ENCODE results near the gene NT5C3A. TPM values are rescaled to one million over a fixed set of nuclear protein-coding genes. Genes with fewer than 3 reads are reported as not detected.

NT5C3A gene
- total and polyA plus RNA-seq, 2 of the 8 experiments (the other 6 are each of a cell fraction or from before 2014, with no cell fraction given), result 7.5 to 22.7 TPM

DNA sequence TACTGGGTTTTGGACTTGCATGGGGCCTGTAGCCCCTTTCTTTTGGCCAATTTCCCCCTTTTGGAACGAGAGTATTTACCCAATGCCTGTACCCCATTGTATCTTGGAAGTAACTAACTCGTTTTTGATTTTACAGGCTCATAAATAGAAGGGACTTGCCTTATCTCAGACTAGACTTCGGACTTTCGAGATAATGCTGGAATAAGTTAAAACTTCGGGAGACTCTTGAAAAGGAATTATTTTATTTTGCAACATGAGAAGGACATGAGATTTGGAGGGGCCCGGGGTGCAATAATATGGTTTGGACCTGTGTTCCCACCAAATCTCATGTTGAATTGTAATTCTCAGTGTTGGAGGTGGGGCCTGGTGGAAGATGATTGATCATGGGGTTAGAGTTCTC lies 8.3 kb upstream of the NT5C3A start:
- H3K9ac ChIP-seq (replicated peaks in 1 of 4; ENCODE audit: extremely low read depth in 1 of 4, low read depth in 3 of 4, low read length in 3 of 4), result no peak overlapping the region
- H3K23ac ChIP-seq (ENCODE audit: insufficient read length), result no peak overlapping the region
- no peak for TF ChIP-seq CEBPB (IDR thresholded peaks at IDR 0.05; ENCODE audit: low read depth, low read length)
- no peak for TF ChIP-seq BACH1 (IDR thresholded peaks at IDR 0.05; ENCODE audit: low read length)
- no peak for TF ChIP-seq ASH2L (IDR thresholded peaks at IDR 0.05; ENCODE audit: low read length)
- TF ChIP-seq NRF1 (IDR thresholded peaks at IDR 0.05; ENCODE audit: low read depth, low read length), result no peak
- no peak for TF ChIP-seq CBX8 (IDR thresholded peaks at IDR 0.05; ENCODE audit: borderline replicate concordance, low read depth, low read length)
- TF ChIP-seq SRF (IDR thresholded peaks at IDR 0.05; ENCODE audit: low read depth, low read length), result no peak
- TF ChIP-seq POU5F1 (IDR thresholded peaks at IDR 0.05; ENCODE audit: low read depth, low read length), result no peak
- no peak for TF ChIP-seq POLR2AphosphoS5 (IDR thresholded peaks at IDR 0.05; ENCODE audit: low read depth, low read length)
- TF ChIP-seq CBX5 (IDR thresholded peaks at IDR 0.05; ENCODE audit: low read depth, low read length), result no peak
- TF ChIP-seq RFX5 (IDR thresholded peaks at IDR 0.05; ENCODE audit: borderline replicate concordance, low read depth, low read length), result no peak
- H3K4ac ChIP-seq (replicated peaks; ENCODE audit: insufficient read length, low read depth, low read length), result no peak overlapping the region
- H4K8ac ChIP-seq (ENCODE audit: extremely low read depth, insufficient read depth, low read length), result no peak overlapping the region
- no peaks in the 10 kb centered on the region for H3K23me2 ChIP-seq (ENCODE audit: low read depth, low read length)
- no peak overlapping the region for H2BK5ac ChIP-seq (ENCODE audit: low read depth, low read length)
- H3K4me3 ChIP-seq (ENCODE audit: extremely low read depth in 1 of 4, insufficient read depth in 2 of 4, low read depth in 3 of 4, low read length in 4 of 4), result no peak overlapping the region
- no peak overlapping the region for H2BK120ac ChIP-seq (replicated peaks; ENCODE audit: low read depth, low read length)
- POLR2A ChIA-PET (ENCODE audit: partially characterized antibody), result no interaction called here
- H3K56ac ChIP-seq (replicated peaks; ENCODE audit: insufficient read length, low read depth, low read length), result no peak overlapping the region
- DNase-seq (ENCODE audit: low read depth in 1 of 2, low spot score in 2 of 2) (no peak), FAIRE-seq (no peak)
- no peaks in the 10 kb centered on the region for H3K79me1 ChIP-seq (ENCODE audit: low read depth, low read length)
- no peak overlapping the region for H2BK20ac ChIP-seq (ENCODE audit: low read length)
- H3K27ac ChIP-seq (ENCODE audit: low read depth, low read length), result no peak overlapping the region
- no peaks in the 10 kb centered on the region for H4K20me1 ChIP-seq (replicated peaks in 1 of 2; ENCODE audit: control insufficient read depth in 1 of 2, insufficient read depth in 2 of 2, low read length in 2 of 2)
- H3K79me2 ChIP-seq (ENCODE audit: control insufficient read depth in 1 of 2, insufficient read depth in 2 of 2, low read length in 2 of 2), result no peaks in the 10 kb centered on the region
- no peak overlapping the region for H4K91ac ChIP-seq (replicated peaks; ENCODE audit: insufficient read length, low read length)
- H3K9me3 ChIP-seq (ENCODE audit: insufficient read depth in 2 of 2, low read depth in 1 of 2, low read length in 1 of 2), result peaks cover 14 to 20% of the 10 kb centered on the region in 2 experiments; a peak in 3 of 4 replicates
- H3K18ac ChIP-seq (ENCODE audit: extremely low read depth, low read length), result no peak overlapping the region
- no peak overlapping the region for H2AK5ac ChIP-seq (ENCODE audit: low read depth, low read length)
- CTCF ChIA-PET (ENCODE audit: partially characterized antibody), result no interaction called here
- no peak overlapping the region for H3K14ac ChIP-seq (ENCODE audit: insufficient read length)
- no peak overlapping the region for H2AFZ ChIP-seq (ENCODE audit: low read length)
- H4K5ac ChIP-seq (ENCODE audit: insufficient read length, low read depth, low read length), result no peak overlapping the region
- peaks cover 0 to under 1% (median 0%) of the 10 kb centered on the region in 4 experiments; a peak in 1 of 7 replicates for H3K4me1 ChIP-seq (replicated peaks in 1 of 4; ENCODE audit: control insufficient read depth in 3 of 4, insufficient read depth in 4 of 4, low read length in 3 of 4)
- 88% methylated on average over 6 of the region's 6 CpGs; no CpG with 5 or more reads in 1 of the 2 experiments for WGBS, 2 experiments (ENCODE audit: extremely low coverage in 1 of 2, insufficient coverage in 1 of 2, insufficient read length in 1 of 2, insufficient replicate concordance in 2 of 2, low coverage in 1 of 2, low lambda C conversion rate in 2 of 2, missing lambda C conversion rate in 1 of 2)
- H3K4me2 ChIP-seq (ENCODE audit: insufficient read depth in 1 of 2, low read depth in 2 of 2, low read length in 2 of 2), result no peak overlapping the region
- no peaks in the 10 kb centered on the region for H3K36me3 ChIP-seq (ENCODE audit: control insufficient read depth in 2 of 4, insufficient read depth in 4 of 4, low read length in 3 of 4)
- no peak overlapping the region for H2BK15ac ChIP-seq (ENCODE audit: low read length)
- no peak overlapping the region for H2BK12ac ChIP-seq (ENCODE audit: low read depth, low read length)
- no peaks in the 10 kb centered on the region for H3K27me3 ChIP-seq (replicated peaks in 1 of 4; ENCODE audit: control insufficient read depth in 3 of 4, extremely low read depth in 1 of 4, insufficient read depth in 3 of 4, low read length in 3 of 4)

All from H1 (cell line).